ENCODE measurements around the gene LLGL2. TPM values are rescaled to one million over a fixed set of nuclear protein-coding genes. Genes with fewer than 3 reads are reported as not detected.

The LLGL2 gene
- total and polyA plus RNA-seq, 10 donors, result 28.6 to 153 (median 80.0) TPM

GRCh38 chr17:75492555-75493168, 32.8 kb upstream of the LLGL2 start:
- TF ChIP-seq POLR2AphosphoS5 (IDR thresholded peaks at IDR 0.05) (no peak), CTCF (IDR thresholded peaks at IDR 0.05 in 8 of 11, conservative IDR thresholded peaks at IDR 0.05 in 3 of 11) (no peak), POLR2A (IDR thresholded peaks at IDR 0.05) (no peak)
- Histone ChIP-seq H3K27me3 (replicated peaks in 1 of 7) (no peaks in the 10 kb centered on the region), H3K27ac (no peak overlapping the region), H3K9me3 (no peaks in the 10 kb centered on the region), H3K4me3 (no peak overlapping the region), H3K36me3 (peaks cover 0 to 92% (median 60%) of the 10 kb centered on the region in 6 donors), H3K4me1 (peaks cover 6 to 42% (median 28%) of the 10 kb centered on the region in 6 donors)
- DNase-seq, result peak; percentile 74
- WGBS, 5 donors, result 86 to 92% (median 90%) methylated on average over 8 to 23 of the region's 23 CpGs
- intact Hi-C loops (cut with DNase I; ENCODE audit: low total_unique reads), result no loop called here

GRCh38 chr17:75493476-75494129, 31.9 kb upstream of the LLGL2 start:
- Histone ChIP-seq H3K36me3 (peaks cover 0 to 100% (median 67%) of the 10 kb centered on the region in 6 donors), H3K27me3 (replicated peaks in 1 of 7) (no peaks in the 10 kb centered on the region), H3K4me1 (peaks cover 0 to 42% (median 27%) of the 10 kb centered on the region in 6 donors), H3K4me3 (no peak overlapping the region), H3K27ac (no peak overlapping the region), H3K9me3 (no peaks in the 10 kb centered on the region)
- TF ChIP-seq POLR2A (IDR thresholded peaks at IDR 0.05), result no peak
- no peak for TF ChIP-seq POLR2AphosphoS5 (IDR thresholded peaks at IDR 0.05)
- TF ChIP-seq CTCF (IDR thresholded peaks at IDR 0.05 in 8 of 11, conservative IDR thresholded peaks at IDR 0.05 in 3 of 11), result no peak
- 93 to 98% (median 97%) methylated on average over 6 to 23 of the region's 23 CpGs for WGBS, 5 donors
- intact Hi-C loops (cut with DNase I; ENCODE audit: low total_unique reads), result no loop called here
- DNase-seq, result peak; percentile 69

GRCh38 chr17:75494326-75494877, 31.1 kb upstream of the LLGL2 start:
- 88 to 96% (median 94%) methylated on average over 11 to 14 of the region's 14 CpGs for WGBS, 5 donors
- no peak overlapping the region for H3K4me3 ChIP-seq
- peaks cover 0 to 42% (median 30%) of the 10 kb centered on the region in 6 donors for H3K4me1 ChIP-seq
- no peaks in the 10 kb centered on the region for H3K9me3 ChIP-seq
- intact Hi-C loops (cut with DNase I; ENCODE audit: low total_unique reads), result no loop called here
- TF ChIP-seq CTCF (IDR thresholded peaks at IDR 0.05 in 8 of 11, conservative IDR thresholded peaks at IDR 0.05 in 3 of 11), result no peak
- no peak for TF ChIP-seq POLR2A (IDR thresholded peaks at IDR 0.05)
- no peak for TF ChIP-seq POLR2AphosphoS5 (IDR thresholded peaks at IDR 0.05)
- DNase-seq, result no peak
- H3K27me3 ChIP-seq (replicated peaks in 1 of 7), result no peaks in the 10 kb centered on the region
- H3K36me3 ChIP-seq, result peaks cover 0 to 100% (median 71%) of the 10 kb centered on the region in 6 donors
- no peak overlapping the region for H3K27ac ChIP-seq

GRCh38 chr17:75496005-75496404, 29.5 kb upstream of the LLGL2 start:
- H3K36me3 ChIP-seq, result peaks cover 0 to 100% (median 81%) of the 10 kb centered on the region in 6 donors
- intact Hi-C loops (cut with DNase I; ENCODE audit: low total_unique reads), result no loop called here
- 87 to 96% (median 93%) methylated on average over 6 to 11 of the region's 11 CpGs for WGBS, 5 donors
- TF ChIP-seq POLR2A (IDR thresholded peaks at IDR 0.05), result no peak
- TF ChIP-seq CTCF (IDR thresholded peaks at IDR 0.05 in 8 of 11, conservative IDR thresholded peaks at IDR 0.05 in 3 of 11), result no peak
- TF ChIP-seq POLR2AphosphoS5 (IDR thresholded peaks at IDR 0.05), result no peak
- DNase-seq, result peak; percentile 66
- H3K4me3 ChIP-seq, result no peak overlapping the region
- H3K27ac ChIP-seq, result no peak overlapping the region
- H3K9me3 ChIP-seq, result no peaks in the 10 kb centered on the region
- peaks cover 0 to 42% (median 27%) of the 10 kb centered on the region in 6 donors for H3K4me1 ChIP-seq
- no peaks in the 10 kb centered on the region for H3K27me3 ChIP-seq (replicated peaks in 1 of 7)
